Measurements from ENCODE around the gene VAV1.

DNA sequence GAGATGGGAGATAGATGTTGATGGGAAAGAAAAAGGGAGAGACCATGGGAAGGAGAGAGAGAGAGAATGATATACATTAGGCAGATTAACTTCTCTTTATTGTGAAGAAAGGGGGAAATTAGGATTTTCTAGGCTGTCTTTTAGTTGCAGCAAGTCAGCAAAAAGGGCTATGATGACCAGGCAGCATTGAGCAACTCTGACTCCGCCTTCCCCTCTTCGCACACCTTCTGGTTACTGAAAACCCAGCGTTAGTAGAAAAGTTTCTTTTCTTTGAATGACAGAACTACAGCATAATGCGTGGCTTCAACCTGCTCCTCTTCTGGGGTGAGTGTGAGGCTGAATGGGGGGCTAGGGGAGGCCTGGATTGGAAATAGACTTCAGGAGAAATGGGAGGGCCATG, 114.8 kb downstream of the VAV1 start, which contains the start of gene ADGRE1:
- TF ChIP-seq, protein P1, sequence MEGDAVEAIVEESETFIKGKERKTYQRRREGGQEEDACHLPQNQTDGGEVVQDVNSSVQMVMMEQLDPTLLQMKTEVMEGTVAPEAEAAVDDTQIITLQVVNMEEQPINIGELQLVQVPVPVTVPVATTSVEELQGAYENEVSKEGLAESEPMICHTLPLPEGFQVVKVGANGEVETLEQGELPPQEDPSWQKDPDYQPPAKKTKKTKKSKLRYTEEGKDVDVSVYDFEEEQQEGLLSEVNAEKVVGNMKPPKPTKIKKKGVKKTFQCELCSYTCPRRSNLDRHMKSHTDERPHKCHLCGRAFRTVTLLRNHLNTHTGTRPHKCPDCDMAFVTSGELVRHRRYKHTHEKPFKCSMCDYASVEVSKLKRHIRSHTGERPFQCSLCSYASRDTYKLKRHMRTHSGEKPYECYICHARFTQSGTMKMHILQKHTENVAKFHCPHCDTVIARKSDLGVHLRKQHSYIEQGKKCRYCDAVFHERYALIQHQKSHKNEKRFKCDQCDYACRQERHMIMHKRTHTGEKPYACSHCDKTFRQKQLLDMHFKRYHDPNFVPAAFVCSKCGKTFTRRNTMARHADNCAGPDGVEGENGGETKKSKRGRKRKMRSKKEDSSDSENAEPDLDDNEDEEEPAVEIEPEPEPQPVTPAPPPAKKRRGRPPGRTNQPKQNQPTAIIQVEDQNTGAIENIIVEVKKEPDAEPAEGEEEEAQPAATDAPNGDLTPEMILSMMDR (IDR thresholded peaks at IDR 0.05) = no peak
- no peak for TF ChIP-seq POLR2A (IDR thresholded peaks at IDR 0.05)

Measured in ovary (tissue), 3 donors.